RPMI7951 (cell line): ENCODE results near the gene IQCE. TPM values are rescaled to one million over a fixed set of nuclear protein-coding genes. Genes with fewer than 3 reads are reported as not detected.

Experiments used
- DNase-seq: peaks from one replicate; pipeline ENCODE4 v3.0.0-alpha.2; 2012; ENCODE audit warnings: low read depth
- total RNA-seq: library from RNA; depleted of rRNA; stranded (reverse); fragments of >200 nt; shearing (Covaris generic); gene quantifications from 2 replicates; pipeline ENCODE4 v1.2.3, GENCODE V29; 2014

The IQCE gene
- total RNA-seq, 1 experiment from 2014 or later, result 10.1 TPM

DNA sequence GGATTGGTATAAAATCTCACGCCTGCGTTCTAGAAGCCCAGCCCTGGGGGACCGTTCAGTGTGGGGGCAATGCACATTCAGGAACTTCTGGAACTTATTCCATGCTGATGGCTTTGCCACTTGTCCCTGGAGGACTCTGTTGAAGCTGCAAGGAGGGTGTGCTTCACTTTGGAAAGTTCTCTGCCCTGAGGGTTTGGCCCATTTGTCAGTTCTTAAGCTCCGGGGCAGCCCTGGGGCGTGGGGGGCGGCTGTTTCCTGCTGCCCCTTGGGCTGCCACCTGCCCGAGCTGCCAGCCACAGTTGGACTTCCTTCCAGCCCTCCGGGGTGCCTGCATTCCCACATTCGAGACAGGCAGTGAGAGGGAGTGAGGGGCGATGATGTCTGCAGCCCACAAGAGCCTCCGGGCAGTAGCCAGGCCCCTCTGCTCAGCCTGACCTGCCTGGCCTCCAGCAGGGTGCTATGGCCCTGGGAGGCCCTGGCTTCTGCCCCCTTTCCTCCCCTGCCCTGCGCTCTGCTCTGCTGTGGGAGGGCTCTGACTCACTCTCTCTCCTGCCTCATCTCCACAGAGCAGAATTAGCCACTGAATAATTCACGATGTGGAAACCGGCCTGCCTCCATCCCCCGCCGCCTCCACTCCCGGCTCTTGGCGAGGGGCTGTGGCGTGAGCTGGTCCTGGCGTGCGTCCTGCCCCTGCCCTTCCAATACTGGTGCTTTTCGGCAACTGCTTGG, 74.9 kb downstream of the IQCE start:
- peak; percentile 96 for DNase-seq

DNA sequence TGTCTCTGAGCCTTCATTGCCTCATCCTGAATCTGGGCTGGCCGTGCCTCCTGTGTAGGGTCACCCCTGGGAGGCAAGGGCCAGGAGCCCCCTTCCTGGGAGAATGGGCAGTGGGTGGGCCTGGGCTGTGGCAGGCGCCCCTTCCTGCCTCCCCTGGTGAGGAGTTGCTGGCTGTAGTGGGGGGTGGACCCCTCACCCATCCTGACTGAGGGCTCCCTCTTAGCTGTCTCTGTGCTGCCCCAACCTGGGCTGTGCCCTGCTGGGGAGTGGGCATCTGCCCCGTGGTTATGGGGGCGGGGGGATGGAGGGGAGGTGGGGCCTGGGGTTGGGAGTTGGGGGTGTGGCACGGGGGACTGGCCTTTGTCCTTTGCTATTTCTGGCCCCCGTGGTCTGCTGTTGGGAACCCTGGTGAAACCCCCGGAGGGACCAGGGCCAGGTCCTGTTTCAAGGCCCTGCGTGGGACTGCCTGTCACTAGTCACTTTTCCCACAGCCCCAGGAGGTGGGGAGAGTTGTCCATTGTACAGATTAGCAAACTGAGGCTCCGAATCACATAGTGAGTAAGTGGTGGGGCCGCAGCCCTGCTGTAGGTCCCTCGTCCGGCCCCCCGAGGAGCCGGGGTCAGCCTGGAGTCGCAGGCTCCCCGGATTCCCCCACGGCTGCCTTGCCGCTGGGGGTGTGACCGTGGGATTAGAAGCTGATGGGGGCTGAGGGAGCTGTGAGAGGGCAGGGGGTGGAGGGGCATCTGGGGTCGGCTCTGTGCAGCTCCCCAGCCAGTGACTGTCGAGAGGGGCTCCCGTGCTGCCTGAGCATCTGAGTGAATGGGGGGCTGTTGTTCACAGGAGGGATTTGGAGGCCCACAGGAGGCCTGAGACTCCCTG, 75.7 kb downstream of the IQCE start:
- no peak for DNase-seq

DNA sequence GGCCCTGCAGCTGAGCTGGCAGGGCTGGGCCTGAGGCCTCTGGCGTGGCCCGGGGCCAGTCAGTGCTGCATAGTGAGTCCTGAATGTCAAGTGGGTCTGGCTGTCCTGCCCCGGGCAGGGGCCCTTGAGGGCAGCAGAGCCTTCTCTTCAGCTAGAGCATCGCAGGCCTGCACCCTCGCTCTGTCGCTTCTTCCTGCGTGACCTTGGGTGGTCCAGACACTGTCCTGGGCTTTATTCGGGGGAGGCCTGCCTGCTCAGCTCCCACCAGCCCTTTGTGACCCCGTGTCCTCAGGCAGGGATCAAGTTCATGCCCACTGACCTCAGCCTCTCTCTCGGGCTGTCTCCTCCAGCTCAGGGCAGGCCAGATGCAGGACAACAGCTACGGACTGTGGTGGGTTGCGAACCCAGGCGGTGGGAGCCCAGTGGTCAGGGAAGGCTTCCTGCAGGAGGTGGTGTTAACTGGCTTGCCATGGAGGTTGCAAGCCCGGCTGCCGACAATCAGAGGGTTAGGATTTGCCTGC, 76.4 kb downstream of the IQCE start:
- DNase-seq, result no peak

DNA sequence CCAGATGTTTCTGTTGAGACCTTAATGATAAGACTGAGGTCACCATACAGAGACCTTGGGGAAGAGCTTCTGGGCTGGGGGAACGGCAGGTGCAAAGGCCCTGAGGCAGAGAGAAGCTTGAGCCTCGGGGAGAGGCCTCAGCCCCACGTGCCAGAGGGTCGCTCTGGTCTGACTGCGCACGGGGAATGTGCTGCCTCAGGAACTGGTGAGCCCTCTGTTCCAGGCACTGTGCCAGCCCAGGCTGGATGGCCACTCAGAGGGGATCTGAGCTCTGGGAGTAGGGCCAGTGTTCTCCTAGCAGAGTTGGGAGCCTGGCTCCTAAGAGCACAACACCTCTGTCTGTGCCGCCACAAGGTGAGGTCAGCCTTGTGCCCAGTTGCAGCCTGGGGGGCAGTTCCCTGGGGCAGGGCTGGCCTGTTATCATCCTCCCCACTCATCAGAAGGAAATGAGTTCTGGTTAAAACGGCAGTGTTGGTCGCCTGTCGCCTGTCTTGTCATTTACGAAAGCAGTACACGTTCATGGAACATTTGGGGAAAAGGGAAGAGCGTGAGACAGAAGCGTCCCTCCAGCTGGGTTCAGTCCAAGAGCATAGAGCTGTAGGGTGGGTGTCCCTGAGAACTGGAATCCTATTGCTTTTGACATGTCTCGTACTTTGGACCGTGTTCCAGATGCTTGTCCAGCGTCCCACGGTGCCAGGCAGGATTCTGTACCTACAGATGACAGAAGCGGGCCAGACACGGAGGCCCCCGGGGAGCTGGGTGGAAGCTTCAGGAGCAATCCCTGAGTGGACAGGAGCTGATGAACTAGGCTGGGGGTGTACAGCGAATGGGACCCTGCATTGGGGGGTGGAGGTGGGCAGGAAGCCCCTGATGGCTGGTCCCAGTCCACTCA, 77.3 kb downstream of the IQCE start:
- no peak for DNase-seq

DNA sequence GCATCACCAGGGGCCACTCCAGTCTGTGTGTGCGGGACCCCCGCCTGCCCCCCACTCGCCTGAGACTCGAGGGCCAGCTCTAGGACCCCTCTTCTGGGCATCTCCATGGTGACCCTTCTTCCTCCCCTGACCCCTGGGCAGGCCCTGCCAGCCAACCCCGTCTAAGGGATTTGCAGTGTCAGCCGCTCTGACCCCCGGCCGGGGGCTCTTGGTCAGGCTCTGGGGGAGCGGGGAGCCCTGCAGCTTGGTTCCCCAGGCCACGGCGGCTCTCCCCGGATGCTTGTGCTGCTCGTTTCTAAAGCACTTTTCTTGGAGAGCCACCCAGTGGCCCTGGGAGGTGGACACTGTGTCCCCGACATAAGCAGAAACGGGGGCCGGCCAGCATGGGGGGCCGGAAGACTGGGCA, 78.3 kb downstream of the IQCE start:
- no peak for DNase-seq

DNA sequence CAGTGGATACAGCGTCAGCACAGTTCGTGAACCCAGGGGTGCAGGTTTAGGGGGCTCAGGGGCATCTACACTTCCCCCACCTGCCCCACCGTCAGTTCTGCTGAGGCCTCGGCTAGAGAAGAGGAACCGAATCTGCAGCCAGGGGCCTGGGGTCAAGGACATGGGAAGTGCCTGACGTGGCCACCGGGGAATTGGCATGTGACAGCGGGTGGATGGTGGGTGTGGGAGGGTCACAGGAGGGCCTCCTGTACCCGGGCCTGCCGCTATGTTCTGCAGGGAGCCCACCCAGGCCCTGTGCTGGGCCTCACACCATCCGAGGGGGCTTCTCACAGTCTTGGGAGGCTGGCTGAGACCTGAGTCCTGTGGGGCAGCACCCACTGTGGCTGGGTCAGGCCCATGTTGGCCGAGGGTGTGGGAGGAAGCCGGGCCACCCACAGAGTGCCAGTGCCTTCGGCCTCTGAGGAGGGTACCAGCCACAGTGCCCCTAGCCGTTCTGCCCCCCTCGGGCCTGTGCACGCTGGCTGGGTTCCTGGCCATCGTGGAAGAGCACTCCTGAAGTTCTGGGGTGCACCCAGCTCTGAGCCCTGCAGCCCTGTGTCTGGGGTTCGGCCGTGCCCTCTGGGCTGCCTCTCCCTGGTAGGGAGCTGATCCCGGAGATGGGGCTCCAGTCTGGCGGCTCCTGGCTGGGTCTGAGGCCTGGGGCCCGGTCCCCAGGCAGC, 78.9 kb downstream of the IQCE start:
- DNase-seq, result no peak

DNA sequence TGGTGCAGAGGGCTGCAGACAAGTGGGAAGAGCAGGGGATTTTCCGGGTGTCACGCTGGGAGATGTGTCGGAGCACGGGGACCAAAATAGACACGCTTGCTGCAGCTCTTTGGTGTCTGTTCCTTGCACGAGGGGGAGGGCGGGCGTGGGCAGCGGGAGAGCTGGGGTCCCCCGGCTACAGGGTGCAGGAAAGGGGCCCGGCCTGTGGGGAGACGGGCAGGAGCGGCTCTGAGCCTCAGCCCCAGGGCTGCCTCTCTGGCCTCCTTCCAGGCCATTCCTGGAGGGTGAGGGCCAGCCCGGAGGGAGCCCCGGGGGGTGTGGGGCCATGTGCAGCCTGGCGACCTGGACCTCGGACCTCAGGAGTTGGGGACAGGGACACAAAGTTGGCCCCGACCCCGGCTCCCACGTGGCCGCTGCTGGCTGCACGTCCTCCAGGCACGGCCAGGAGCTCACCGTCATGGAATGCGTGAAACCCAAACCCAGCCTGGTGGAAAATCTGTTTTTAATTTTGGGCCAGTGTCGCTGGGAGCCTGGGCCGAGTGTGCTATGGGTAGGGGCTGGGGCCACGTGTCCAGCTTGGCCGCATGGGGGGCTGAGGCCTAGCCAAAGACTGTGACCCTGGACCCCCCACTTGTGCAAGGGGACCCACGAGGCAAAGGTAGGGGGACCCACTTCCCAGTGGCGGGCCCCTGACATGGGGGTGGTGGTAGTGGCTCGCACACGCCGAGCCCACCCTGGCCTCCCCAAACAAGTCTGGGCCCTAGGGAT, 79.6 kb downstream of the IQCE start:
- DNase-seq, result peak; percentile 93

DNA sequence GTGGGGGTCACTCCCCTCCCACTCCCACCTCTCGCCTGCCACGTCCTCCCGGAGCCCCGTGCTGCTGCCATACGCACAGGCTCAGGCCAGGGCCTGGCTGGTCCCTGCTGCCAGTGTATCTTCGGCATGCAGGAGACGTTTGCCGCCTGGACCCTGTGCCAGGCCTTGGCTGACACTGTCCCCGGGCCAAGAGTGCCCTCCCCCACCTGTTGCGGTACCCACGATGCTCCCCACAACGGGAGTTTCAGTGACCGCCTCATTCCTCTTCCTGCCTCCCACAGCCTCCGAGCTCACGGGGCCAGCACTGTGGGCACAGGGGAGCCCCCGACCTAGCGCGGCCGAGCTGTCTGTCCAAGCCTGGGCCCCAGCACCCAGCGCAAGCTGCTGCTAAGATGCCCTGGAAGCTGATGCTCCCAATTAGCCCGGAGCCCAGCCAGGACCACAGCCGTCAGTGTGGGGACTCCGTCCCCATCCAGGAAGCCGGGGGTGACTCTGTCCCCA, 80.5 kb downstream of the IQCE start:
- no peak for DNase-seq

DNA sequence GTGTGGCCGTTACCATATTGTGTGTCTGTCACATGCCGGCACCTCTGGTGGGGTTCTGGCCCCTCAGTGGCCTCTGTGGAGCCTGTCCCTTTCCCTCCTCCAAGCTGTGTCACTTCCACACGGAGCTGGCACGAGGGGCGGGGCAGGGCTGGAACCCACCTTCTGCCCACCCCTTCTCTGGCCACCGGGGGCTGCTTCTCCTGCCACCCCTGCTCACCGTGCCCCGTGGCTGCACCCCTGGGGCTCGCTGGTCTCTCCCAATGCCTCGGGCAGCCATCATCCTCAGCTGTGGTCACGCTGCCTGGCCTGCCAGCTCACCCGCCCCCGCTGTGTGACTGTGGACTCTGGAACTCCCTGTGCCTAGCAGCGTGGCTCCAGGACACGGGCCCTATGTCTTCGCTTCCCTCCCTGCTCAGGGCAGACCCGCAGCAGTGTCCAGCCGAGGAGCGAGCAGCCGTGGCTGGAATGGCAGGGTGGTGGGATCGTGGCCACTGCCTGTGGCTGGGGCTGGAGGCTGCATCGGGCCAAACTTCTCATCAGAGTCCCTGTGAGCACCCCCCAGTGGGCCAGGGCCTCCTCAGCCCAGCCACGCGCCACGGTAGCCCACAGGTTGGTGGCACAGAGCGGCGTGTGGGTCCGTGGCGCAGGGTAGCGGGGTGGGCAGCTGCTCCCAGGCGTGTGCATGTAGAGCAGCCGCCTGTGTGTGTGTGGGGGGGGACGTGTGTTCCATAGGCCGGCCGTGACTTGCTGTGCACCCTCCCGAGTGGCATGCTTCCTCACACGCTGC, 81.1 kb downstream of the IQCE start:
- DNase-seq, result no peak

DNA sequence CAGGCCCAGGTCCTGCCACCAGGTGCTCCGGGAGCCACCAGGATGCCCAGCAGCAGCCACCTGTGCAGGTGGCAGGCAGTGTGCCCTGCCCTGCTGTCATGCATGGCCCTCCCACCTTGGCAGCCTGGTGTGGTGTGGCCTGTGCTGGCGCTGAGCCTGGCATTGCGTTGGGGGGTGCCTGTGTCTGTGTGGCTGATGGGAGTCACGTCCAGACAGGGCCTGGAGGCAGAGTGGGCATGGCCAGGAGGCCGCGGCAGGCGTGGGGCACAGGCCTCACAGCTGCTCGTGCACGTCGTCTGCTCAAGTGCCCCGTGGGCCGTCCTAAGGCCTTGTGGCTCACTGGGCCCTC, 81.7 kb downstream of the IQCE start:
- DNase-seq, result peak; percentile 90

DNA sequence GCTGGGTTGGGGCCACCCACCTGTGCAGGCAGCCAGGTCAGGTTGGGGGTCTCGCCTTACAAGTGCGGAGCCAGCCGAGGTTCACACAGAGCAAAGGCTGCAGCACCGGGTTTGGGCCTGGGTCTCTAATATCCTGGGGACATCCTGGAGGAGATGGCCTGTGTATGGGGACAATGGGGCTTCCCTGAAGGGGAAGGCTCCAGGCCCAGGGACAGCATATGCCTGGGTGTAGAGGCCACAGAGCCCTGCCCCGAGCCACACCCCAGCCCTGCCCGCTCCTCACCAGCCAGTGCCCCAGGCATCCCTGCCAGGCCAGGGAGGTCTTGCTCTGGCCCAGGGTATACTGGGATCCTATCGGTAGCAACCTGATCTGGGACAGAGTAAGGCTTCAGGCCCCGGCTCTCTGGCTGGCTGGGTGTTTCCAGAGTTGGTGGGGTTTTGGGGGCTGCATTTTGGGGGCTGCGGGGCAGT, 82.1 kb downstream of the IQCE start:
- peak; percentile 72 for DNase-seq

DNA sequence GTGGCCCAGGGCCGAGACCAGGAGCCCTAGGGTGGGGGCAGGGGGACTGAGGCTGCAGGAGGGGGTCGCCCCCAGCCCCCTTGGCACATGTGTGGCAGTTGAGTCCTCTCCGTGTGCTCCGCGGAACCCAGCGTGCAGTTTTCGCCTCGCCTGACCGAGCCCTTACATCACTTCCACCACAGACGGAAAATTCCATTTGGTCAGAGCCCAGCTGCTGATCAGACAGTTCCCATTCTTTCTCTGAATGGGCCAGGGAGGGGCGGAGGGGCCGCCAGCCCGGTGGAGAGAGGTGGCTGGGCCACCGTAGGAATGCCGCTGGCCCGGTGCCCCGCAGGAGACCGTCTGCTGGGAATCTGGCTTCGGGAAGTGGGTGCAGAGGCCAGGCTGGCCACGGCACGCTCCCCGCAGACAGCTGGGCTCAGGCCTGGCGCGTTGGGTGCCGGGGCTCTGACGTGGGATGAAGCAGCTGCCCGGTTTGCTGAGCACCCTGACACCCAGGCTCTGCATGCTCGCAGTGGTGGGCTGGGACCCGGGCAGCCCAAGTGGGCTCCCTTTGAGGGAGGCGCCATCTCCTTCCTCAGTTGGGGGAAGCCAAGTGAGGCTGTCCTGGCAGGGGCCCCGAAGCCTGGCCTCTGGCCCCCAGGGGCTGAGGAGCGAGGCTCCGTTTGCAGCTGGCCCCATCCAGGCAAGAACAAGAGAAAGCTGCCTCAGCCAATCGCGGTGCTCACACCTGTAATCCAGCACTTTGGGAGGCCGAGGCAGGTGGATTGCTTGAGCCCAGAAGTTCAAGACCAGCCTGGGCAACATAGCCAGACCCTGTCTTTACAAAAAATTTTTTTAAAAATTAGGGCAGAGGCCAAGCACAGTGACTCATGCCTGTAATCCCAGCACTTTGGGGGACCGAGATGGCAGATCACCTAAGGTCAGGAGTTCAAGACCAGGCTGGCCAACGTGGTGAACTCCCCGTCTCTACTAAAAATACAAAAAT, 82.9 kb downstream of the IQCE start:
- peak; percentile 100 for DNase-seq

DNA sequence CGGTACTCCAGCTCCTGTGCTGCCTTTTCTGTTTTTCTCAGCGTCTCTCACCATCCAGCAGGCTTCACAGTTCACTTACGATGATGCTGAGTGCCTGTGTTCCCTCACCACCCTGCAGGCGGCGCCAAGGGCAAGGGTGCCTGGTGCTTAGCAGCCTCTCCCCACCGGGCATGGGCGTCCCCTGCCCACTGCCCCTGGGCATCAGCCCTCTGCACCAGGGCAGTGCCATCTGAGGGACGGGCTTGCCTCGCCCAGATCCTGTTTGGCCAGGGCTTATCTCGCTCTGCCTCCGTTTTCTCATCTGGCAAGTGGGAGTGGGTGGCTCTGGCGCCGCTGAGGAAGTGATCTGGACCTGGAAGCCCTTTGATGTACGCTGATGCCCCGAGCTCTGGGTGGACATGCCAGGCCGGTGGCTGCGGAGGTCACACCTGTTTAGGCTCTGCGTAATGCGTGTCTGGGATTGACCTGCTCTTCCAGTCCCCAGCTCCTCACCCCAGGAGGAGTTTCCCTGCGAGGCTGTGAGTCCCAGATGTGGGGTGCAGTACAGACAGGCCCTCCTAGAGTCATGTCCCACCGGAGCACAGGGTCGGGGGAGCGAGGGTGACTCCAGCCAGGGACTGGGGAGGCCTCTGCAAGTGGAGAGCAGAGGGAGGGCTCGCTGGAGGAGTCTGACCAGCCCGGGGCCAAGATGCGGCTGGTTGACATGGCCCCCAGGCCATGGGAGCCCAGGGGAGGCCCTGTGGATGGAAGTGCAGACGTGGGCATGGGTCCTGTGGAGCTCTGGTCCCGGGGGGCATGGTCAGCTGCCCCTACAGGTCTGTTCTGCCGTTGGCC, 84.8 kb downstream of the IQCE start:
- no peak for DNase-seq

DNA sequence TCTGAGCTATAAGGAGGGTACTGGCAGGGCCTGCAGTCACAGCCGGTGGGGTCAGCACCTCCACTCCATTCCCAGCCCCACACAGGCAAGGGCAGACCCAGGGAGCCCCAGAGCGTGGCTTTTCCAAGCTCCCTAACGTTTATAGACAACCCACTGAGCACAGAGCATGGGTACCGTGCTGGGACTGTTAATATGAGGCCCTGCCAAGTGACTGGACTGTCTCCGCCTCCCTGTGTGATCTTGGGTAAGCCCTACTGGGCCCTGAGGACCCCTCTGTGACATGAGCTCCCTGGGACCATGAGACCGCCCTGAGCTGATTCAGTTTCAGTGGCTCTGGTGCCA, 85.4 kb downstream of the IQCE start:
- no peak for DNase-seq

DNA sequence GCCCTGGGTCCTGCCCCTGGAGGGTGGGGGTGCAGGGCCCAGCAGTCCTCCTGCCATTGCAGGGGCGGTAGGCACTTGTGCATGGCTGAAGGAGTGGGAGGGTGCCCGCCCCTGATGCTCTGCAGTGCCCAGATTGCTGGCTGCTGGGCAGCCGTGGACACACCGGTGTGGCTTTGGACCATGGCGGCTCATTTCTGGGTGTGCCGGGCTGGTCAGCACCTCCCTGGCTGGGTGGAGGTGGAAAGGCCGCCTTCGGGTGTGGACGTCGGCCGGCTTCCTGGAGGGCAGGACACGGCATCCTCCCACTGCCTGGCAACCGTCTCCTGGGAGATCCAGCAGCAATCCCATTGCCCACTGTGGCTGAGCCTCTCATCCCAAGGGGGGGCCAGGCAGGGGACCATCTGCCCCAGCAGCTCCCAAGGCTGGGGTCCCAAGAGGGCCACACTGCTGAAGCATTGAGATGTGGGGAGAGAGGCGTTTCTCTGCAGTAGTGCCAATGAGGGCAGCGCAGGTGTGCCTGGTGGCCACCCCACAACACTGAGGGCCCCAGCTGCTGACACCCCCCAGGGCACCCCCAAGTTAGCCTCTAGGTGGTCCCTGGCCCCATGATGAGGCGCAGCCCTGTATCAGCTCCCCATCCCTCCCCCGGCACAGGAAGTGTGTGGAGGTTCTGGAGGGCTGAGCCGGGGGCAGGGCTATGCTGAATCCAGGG, 85.9 kb downstream of the IQCE start:
- DNase-seq, result no peak

DNA sequence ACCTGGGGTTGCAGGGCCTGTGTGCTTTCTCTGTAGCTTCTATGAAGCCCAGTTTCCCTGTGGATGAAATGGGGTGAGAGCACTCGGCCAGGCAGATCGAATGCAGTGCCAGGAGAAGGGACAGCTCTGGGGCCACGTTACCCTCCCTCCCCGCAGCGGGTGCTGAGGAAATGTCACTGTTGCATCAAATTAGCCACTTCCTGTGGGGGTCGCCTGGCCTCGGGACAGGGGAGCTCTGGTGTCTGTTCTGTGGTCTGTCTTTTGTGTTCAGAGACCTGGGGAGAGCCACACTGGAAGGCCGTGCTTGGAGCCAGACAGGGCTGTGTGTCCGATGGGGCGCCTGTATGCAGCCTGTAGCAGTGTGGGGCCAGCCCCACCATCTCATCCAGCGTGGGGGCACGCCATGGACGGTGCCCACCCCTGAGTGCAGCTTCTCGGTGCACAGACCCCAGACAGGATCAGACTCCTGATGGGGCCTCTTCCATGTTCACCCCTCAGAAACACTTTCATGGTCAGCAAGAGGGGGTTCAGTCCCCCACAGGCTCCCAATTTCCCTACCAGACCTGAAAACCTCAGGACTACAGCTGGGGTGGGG, 86.6 kb downstream of the IQCE start:
- peak; percentile 58 for DNase-seq
